Testis (tissue), 3 donors: ENCODE results near the gene NARS2. TPM values are rescaled to one million over a fixed set of nuclear protein-coding genes. Genes with fewer than 3 reads are reported as not detected.

Experiments used
- DNase-seq: peaks from one replicate; pipeline ENCODE4 v3.0.0-alpha.2; 2019
- H3K27ac ChIP-seq, 2 donors: fragments of 200-600 bp; sonication (generic); one replicate each; pipeline ENCODE4 v1.5.1; 2019
- H3K27me3 ChIP-seq: fragments of 200-600 bp; sonication (generic); one replicate; pipeline ENCODE4 v1.5.1; 2019
- H3K36me3 ChIP-seq: fragments of 200-600 bp; sonication (generic); one replicate; pipeline ENCODE4 v1.5.1; 2017; ENCODE audit warnings: low read depth; ENCODE audit errors: missing control alignments
- H3K4me1 ChIP-seq: fragments of 200-600 bp; sonication (generic); one replicate; pipeline ENCODE4 v1.5.1; 2019
- H3K4me3 ChIP-seq, 2 donors: fragments of 200-600 bp; sonication (generic); one replicate each; pipeline ENCODE4 v1.5.1; 2017 to 2019
- H3K9me3 ChIP-seq: fragments of 200-600 bp; sonication (generic); one replicate; pipeline ENCODE4 v1.5.1; 2017
- CTCF ChIP-seq, 3 experiments: fragments of 450-650 bp in 2 of 3; fragments of 200-600 bp in 1 of 3; sonication (generic) in 1 of 3; IDR thresholded peaks; one replicate each; pipeline ENCODE4 v1.5.1; 2016 to 2019; ENCODE audit warnings: antibody characterized with exemption in 3 of 3, mild to moderate bottlenecking in 2 of 3, moderate library complexity in 1 of 3
- POLR2A ChIP-seq: fragments of 450-650 bp; IDR thresholded peaks from one replicate; pipeline ENCODE4 v1.6.1; 2017; ENCODE audit warnings: antibody characterized with exemption, mild to moderate bottlenecking, moderate library complexity
- WGBS, 2 donors: methylation state at CpG; one replicate each; pipeline ENCODE4 v1.1.5; 2018; 5-methylcytosine and 5-hydroxymethylcytosine counted together
- intact Hi-C: fragments of 100-400 bp; cut with DNase I; formaldehyde crosslinking; loops from one replicate; pipeline ENCODE4 v1.15.1; 2023; ENCODE audit warnings: low total_unique reads
- polyA plus RNA-seq: library from polyadenylated mRNA; stranded (reverse); fragments of 350-450 nt; fragmentation: Illumina TruSeq; extraction: RNeasy Lipid Tissue Mini Kit (QIAGEN cat#74804); gene quantifications from one replicate; pipeline ENCODE4 v1.2.3, GENCODE V29; 2014; ENCODE audit warnings: low read depth, low replicate concordance; ENCODE audit not compliant: insufficient read depth
- total RNA-seq, 2 donors: library from RNA; depleted of rRNA; stranded (reverse); fragments of >200 nt; gene quantifications; one replicate each; pipeline ENCODE4 v1.2.3, GENCODE V29; 2016

The NARS2 gene
- total and polyA plus RNA-seq, 3 donors from 2014 or later: 9.8 to 22.6 (median 21.3) TPM

DNA sequence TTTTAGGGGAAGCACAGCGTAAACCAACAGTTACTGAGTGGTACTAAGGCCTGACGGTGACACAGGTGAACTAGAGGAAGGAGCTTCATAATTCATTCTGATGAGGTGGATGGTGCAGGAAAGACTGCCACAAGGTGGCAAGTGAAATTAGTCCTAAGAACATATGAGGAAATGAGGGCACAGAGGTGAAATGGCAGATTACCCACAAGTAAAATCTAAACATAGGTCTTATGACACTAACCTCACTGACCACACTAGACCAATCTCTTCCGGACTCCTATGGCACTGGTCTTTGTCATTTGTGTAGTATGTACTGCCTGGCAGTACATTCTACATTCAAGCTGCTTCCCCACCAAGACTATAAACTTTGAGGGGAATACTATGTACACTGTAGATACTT, 177.3 kb downstream of the NARS2 start:
- H3K9me3 ChIP-seq: no peaks in the 10 kb centered on the region
- no peaks in the 10 kb centered on the region for H3K36me3 ChIP-seq
- TF ChIP-seq CTCF (IDR thresholded peaks at IDR 0.05) (no peak), POLR2A (no peak)
- no peak overlapping the region for H3K27ac ChIP-seq
- no peak for DNase-seq
- H3K4me1 ChIP-seq: peaks cover 13% of the 10 kb centered on the region
- no peak overlapping the region for H3K4me3 ChIP-seq
- intact Hi-C loops: no loop called here
- WGBS, 2 donors: 85 to 89% methylated on average over 3 of the region's 3 CpGs
- H3K27me3 ChIP-seq: no peaks in the 10 kb centered on the region

DNA sequence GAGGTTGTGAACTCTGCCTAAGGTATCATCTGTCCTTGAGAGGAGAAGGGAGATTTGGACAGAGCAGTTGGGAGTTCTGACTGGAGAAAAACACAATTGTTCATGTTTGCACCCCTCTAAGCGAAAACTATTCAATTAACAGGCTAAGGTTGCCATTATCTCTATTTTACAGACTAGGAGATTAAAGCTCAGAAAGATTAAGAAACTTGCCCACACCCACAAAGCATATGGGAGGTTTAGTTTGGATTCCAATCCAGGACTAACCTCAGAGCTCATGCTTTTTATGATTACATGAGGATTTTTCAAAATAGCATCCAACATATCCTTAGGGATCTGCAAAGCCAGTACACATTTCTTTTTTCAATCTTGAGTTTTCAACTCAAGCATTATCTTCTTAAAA, 179.1 kb downstream of the NARS2 start:
- 77 to 79% methylated on average over 1 of the region's 1 CpG for WGBS, 2 donors
- no peaks in the 10 kb centered on the region for H3K36me3 ChIP-seq

GRCh38 chr11:78392854-78393253, 181.8 kb downstream of the NARS2 start:
- H3K36me3 ChIP-seq: no peaks in the 10 kb centered on the region
- WGBS, 2 donors: 43 to 68% methylated on average over 2 of the region's 2 CpGs

More for the DNA sequence above, 179.1 kb downstream of the NARS2 start:
- intact Hi-C loops: no loop called here
- H3K4me1 ChIP-seq: peaks cover 6% of the 10 kb centered on the region
- TF ChIP-seq POLR2A (no peak), CTCF (IDR thresholded peaks at IDR 0.05) (no peak)
- H3K9me3 ChIP-seq: no peaks in the 10 kb centered on the region
- DNase-seq: no peak
- no peak overlapping the region for H3K4me3 ChIP-seq
- no peaks in the 10 kb centered on the region for H3K27me3 ChIP-seq
- no peak overlapping the region for H3K27ac ChIP-seq

DNA sequence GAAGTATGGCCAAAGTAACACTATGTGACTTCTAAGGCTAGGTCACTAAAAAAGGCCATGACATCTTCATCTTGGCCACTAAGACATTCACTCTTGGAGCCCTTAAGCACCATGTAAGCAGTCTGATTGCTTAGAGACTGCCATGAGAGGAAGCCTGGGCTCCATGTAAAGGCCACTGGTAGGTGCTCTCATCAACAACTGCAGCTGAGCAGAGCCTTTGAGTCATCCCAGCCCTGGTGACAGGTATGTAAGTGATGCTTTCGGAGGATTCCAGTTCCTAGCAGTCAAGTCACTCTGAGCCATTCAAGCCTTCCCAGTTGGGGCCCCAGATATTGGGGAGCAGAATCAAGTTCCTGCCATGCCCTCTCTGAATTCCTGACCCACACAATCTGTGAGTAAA, 183.2 kb downstream of the NARS2 start:
- intact Hi-C loops: no loop called here
- no peak for DNase-seq
- H3K27ac ChIP-seq: no peak overlapping the region
- no peaks in the 10 kb centered on the region for H3K36me3 ChIP-seq
- peaks cover 6% of the 10 kb centered on the region for H3K4me1 ChIP-seq
- H3K9me3 ChIP-seq: no peaks in the 10 kb centered on the region
- no peaks in the 10 kb centered on the region for H3K27me3 ChIP-seq
- 95 to 100% methylated on average over 1 of the region's 1 CpG for WGBS, 2 donors
- TF ChIP-seq CTCF (IDR thresholded peaks at IDR 0.05): no peak
- TF ChIP-seq POLR2A: no peak
- H3K4me3 ChIP-seq: no peak overlapping the region

More at GRCh38 chr11:78392854-78393253, 181.8 kb downstream of the NARS2 start:
- no peak for DNase-seq
- no peak overlapping the region for H3K27ac ChIP-seq
- H3K4me1 ChIP-seq: peaks cover 6% of the 10 kb centered on the region
- intact Hi-C loops: no loop called here
- no peaks in the 10 kb centered on the region for H3K27me3 ChIP-seq
- H3K9me3 ChIP-seq: no peaks in the 10 kb centered on the region
- no peak for TF ChIP-seq POLR2A
- TF ChIP-seq CTCF (IDR thresholded peaks at IDR 0.05): no peak
- no peak overlapping the region for H3K4me3 ChIP-seq

- Histone ChIP-seq H3K27me3 (no peaks in the 10 kb centered on the region), H3K9me3 (no peaks in the 10 kb centered on the region), H3K4me1 (peaks cover 6% of the 10 kb centered on the region), H3K27ac (no peak overlapping the region), H3K4me3 (no peak overlapping the region), H3K36me3 (no peaks in the 10 kb centered on the region)
- no peak for DNase-seq
- WGBS, 2 donors: 82 to 84% methylated on average over 5 of the region's 5 CpGs
- intact Hi-C loops: no loop called here
- no peak for TF ChIP-seq CTCF (IDR thresholded peaks at IDR 0.05)
- no peak for TF ChIP-seq POLR2A
Observed at GRCh38 chr11:78390809-78391208, 183.9 kb downstream of the NARS2 start.
